NCI-H1417 treated with DMSO at 0.1 percent for 48 hours (cell line): ENCODE data around the gene PRMT2.

Source experiments
- DNase-seq: peaks from one replicate; lab custom pipeline; 2025; lab: John Stamatoyannopoulos, UW

PRMT2 gene

DNA sequence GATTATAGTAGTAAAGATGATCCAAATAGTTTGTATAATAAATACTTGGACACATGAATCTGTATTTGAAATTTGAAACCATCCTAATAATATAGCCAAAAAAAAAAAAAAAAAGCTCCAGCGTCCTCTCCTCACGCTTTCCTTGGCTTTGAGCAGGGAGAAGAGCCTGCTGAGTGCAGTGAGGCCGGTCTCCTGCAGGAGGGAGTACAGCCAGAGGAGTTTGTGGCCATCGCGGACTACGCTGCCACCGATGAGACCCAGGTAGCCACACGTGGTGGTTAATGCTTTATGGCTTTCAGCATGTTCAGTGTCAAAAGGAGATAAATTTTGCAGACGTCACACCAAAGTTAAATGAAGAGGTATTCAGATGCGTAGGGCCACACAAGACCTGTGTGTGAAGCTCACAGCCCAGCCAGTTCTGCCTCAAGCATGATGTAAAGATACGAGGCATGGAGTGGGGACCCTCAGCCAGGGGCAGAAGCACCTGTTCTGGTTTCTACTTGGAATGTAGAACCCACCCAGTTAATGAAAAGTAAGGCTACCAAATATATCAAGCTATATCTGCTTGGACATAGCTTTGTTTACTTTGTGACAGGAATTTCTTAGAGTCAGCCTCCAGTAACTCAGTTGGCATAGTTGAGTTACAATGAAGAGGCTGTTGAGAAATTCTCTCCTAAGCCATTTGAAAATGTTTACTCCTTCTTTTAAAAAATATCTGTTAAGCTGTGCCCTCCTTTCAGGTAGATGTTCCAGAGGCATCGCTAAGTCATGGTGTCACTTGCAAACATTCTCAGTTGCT is 8.1 kb downstream of the PRMT2 start:
- DNase-seq = no peak

- DNase-seq = no peak
These were observed 10.4 kb downstream of the PRMT2 start for GRCh38 chr21:46645840-46646239.

DNA sequence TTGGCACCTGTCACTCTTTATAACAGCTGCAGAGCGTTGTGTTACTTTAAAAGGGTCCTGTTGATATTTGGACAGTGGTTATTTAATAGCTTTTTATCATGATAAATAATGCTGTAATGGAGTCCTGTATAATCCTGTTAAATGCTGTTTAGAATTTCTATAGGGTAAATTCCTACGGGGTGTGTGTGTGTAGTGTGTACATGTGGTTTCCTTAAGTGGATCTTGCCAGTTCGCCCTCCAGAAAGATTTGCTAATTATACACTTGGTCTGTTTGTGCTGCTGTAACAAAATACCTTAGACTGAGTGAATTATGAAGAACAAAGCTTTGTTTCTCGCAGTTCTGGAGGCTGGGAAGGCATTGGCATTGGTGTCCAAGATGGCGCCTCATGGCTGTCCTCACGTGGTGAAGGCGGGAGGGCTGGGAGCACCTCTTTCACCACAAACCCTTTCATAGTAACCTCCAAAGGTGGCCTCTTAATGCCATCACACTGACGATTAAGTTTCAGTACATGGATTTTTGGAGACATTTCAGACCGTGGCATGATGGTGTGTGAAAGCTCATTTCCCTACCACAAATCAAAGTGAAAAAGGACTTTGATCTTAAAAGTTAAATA is 11.2 kb downstream of the PRMT2 start:
- no peak for DNase-seq

DNA sequence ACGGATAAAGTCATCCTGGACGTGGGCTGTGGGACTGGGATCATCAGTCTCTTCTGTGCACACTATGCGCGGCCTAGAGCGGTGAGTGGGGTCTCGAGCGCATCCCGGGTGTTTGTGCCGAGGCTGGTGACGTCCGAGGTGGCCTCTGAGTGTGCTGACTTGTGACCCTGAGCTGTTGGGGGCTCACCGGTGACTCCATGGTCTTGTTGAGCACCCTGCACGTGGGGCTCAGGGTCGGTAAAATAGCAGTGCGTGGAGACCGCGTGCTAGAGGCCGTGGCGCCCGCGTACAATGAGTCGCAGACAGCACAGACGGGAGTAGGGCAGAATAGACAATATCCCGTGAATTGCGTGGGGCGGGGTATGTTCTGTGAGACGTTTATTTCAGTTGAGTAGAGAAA is 13.1 kb downstream of the PRMT2 start:
- no peak for DNase-seq

- DNase-seq = no peak
These were observed 13.9 kb downstream of the PRMT2 start for GRCh38 chr21:46649356-46649755.

GRCh38 chr21:46650476-46651098 is 15.1 kb downstream of the PRMT2 start:
- no peak for DNase-seq

GRCh38 chr21:46651121-46651520 is 15.6 kb downstream of the PRMT2 start:
- no peak for DNase-seq

GRCh38 chr21:46655230-46655629 is 19.8 kb downstream of the PRMT2 start:
- no peak for DNase-seq

- DNase-seq = no peak
These were observed 21.3 kb downstream of the PRMT2 start for GRCh38 chr21:46656820-46657219.

GRCh38 chr21:46660505-46660904 is 25.0 kb downstream of the PRMT2 start:
- DNase-seq = no peak

- no peak for DNase-seq
These were observed 25.7 kb downstream of the PRMT2 start for GRCh38 chr21:46661211-46661625.

DNA sequence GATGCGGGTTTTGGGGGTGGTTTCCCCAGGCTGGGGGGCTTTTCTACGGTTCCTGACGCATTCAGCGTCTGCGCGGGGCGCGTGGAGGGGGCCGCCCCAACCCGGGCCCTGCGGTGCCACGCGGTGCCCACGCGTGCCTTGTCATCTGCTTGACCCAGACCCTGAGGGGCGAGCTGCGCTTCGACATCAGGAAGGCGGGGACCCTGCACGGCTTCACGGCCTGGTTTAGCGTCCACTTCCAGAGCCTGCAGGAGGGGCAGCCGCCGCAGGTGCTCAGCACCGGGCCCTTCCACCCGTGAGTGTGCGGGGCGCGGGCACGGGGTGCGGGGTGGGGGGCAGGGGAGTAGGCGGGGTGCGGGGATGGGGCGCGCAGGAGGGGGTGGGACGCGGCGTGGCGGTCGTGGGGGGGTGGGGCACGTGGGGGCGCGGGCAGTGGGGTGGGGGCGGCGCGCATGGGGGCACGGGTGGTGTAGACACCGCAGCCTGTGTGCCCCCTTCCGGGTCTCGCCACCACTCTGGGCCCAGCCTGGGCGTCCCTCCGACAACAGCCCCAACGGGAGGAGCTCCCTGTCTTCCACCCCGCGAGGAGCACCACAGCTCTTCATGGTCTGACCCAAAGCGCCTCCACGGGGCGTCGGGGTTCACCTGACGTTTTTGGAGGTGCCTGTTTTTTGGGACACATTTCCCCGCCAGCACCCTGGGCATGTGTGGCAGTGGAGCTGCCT is 26.3 kb downstream of the PRMT2 start:
- DNase-seq = no peak

GRCh38 chr21:46662367-46662654 is 26.8 kb downstream of the PRMT2 start:
- no peak for DNase-seq

GRCh38 chr21:46662765-46663500 is 27.5 kb downstream of the PRMT2 start:
- DNase-seq = no peak

DNA sequence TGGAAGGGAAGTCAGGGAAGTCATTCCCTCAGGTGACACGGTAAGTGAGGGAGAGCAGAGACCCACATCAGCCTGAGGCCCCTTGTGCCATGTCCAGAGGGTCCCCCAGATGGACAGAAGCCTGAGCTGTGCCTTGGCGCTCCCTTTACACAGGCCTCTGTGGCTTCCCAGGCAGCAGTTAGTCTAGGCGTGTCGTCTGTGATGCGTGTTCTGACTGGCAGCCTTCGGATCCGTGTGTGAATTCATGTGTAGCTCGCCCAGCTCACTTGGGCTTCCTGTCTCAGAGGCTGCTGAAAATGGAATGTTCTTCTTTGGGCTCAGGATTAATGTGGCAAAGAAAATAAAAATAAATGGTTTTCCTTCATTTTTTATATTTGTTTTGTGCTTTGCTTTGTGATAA is 28.3 kb downstream of the PRMT2 start:
- DNase-seq = no peak

GRCh38 chr21:46664316-46664995 is 29.0 kb downstream of the PRMT2 start:
- no peak for DNase-seq

- no peak for DNase-seq
These were observed 30.1 kb downstream of the PRMT2 start for GRCh38 chr21:46665566-46665965.

DNA sequence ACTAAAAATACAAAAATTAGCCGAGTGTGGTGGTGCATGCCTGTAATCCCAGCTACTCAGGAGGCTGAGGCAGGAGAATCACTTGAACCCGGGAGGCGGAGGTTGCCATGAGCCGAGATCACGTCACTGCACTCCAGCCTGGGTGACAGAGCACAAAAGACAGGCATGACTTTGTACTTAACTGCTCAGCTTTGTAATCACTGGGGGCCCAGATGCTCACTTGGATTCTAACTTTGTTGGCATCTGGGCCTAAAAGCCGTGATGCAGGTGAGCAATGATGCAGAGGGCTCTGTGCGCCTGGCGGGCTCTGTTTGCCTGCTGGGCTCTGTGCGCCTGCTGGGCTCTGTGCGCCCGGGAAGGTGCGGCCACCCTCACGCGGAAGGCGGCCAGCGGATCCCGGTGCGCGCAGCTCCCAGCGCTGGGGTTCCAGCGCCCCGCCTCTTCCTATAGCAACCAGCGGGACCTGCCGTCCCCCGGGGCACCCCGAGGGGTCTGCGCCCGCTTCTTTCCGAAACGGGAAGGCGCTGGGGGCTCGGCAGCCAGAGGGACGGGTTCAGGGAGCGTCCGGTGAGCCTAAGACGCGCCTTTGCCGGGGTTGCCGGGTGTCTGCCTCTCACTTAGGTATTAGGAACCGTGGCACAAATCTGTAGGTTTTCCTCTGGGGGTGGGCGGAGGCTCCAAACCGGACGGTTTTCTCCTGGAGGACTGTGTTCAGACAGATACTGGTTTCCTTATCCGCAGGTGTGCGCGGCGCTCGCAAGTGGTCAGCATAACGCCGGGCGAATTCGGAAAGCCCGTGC is 31.7 kb downstream of the PRMT2 start:
- no peak for DNase-seq

DNA sequence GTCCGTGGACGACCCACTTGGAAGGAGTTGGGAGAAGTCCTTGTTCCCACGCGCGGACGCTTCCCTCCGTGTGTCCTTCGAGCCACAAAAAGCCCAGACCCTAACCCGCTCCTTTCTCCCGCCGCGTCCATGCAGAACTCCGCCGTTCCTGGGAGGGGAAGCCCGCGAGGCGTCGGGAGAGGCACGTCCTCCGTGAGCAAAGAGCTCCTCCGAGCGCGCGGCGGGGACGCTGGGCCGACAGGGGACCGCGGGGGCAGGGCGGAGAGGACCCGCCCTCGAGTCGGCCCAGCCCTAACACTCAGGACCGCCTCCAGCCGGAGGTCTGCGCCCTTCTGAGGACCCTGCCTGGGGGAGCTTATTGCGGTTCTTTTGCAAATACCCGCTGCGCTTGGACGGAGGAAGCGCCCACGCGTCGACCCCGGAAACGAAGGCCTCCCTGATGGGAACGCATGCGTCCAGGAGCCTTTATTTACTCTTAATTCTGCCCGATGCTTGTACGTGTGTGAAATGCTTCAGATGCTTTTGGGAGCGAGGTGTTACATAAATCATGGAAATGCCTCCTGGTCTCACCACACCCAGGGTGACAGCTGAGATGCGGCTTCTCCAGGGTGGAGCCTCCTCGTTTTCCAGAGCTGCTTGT is 32.4 kb downstream of the PRMT2 start:
- no peak for DNase-seq

- no peak for DNase-seq
These were observed 32.9 kb downstream of the PRMT2 start for GRCh38 chr21:46668381-46668780.
